H9 (cell line): ENCODE measurements around the gene SMCO3. TPM values are rescaled to one million over a fixed set of nuclear protein-coding genes. Genes with fewer than 3 reads are reported as not detected.
"Not testable (repeated sequence)": the region's sequence is repeated elsewhere in the genome, so short reads cannot be mapped to it uniquely, and the experiment has no call there.

Experiments used
- DNase-seq: peaks from one replicate; pipeline ENCODE4 v3.0.0-alpha.2; 2017
- H2AFZ ChIP-seq: one replicate; pipeline ENCODE4 v1.6.1; 2013; ENCODE audit warnings: mild to moderate bottlenecking, low read length, control low read depth, moderate library complexity
- H2AK5ac ChIP-seq: 2 replicates; pipeline ENCODE4 v1.6.1; 2013; ENCODE audit warnings: low read length, control low read depth, mixed read lengths; ENCODE audit not compliant: insufficient read length
- H2BK120ac ChIP-seq: one replicate; pipeline ENCODE4 v1.6.1; 2013; ENCODE audit warnings: low read depth, mild to moderate bottlenecking, low read length, control low read depth, inconsistent platforms; ENCODE audit not compliant: poor library complexity, severe bottlenecking
- H2BK12ac ChIP-seq: 2 replicates; pipeline ENCODE4 v1.6.1; 2013; ENCODE audit warnings: low read length, control low read depth, mixed read lengths, low read depth; ENCODE audit not compliant: insufficient read length
- H2BK15ac ChIP-seq: 2 replicates; pipeline ENCODE4 v1.6.1; 2013; ENCODE audit warnings: low read depth, low read length, control low read depth
- H2BK20ac ChIP-seq: one replicate; pipeline ENCODE4 v1.6.1; 2013; ENCODE audit warnings: low read depth, mild to moderate bottlenecking, low read length, control low read depth, inconsistent platforms; ENCODE audit not compliant: poor library complexity, severe bottlenecking
- H2BK5ac ChIP-seq: 2 replicates; pipeline ENCODE4 v1.6.1; 2013; ENCODE audit warnings: low read length, control low read depth, mixed read lengths; ENCODE audit not compliant: insufficient read length
- H3K14ac ChIP-seq: 2 replicates; pipeline ENCODE4 v1.6.1; 2013; ENCODE audit warnings: low read length, control low read depth; ENCODE audit not compliant: insufficient read depth
- H3K18ac ChIP-seq: 2 replicates; pipeline ENCODE4 v1.6.1; 2013; ENCODE audit warnings: low read depth, mild to moderate bottlenecking, mixed read lengths, low read length, control low read depth; ENCODE audit not compliant: insufficient read length
- H3K23ac ChIP-seq: 2 replicates; pipeline ENCODE4 v1.6.1; 2013; ENCODE audit warnings: low read length, control low read depth, mixed read lengths, low read depth; ENCODE audit not compliant: insufficient read length
- H3K23me2 ChIP-seq: 2 replicates; pipeline ENCODE4 v1.6.1; 2013; ENCODE audit warnings: low read depth, mild to moderate bottlenecking, mixed read lengths, low read length, control low read depth; ENCODE audit not compliant: insufficient read length, poor library complexity, severe bottlenecking
- H3K27ac ChIP-seq: 2 replicates; pipeline ENCODE4 v1.5.1; 2013; ENCODE audit warnings: low read length, control low read depth, mixed read lengths, low read depth; ENCODE audit not compliant: insufficient read length
- H3K27me3 ChIP-seq: 2 replicates; pipeline ENCODE4 v1.6.1; 2013; ENCODE audit warnings: low read length, control low read depth, inconsistent platforms; ENCODE audit not compliant: insufficient read depth
- H3K4ac ChIP-seq: 2 replicates; pipeline ENCODE4 v1.6.1; 2013; ENCODE audit warnings: low read depth, mild to moderate bottlenecking, control low read depth, inconsistent platforms, low read length, moderate library complexity
- H3K4me1 ChIP-seq: 2 replicates; pipeline ENCODE4 v1.6.1; 2013; ENCODE audit warnings: low read length, control low read depth, inconsistent platforms; ENCODE audit not compliant: insufficient read depth
- H3K4me2 ChIP-seq: 2 replicates; pipeline ENCODE4 v1.6.1; 2013; ENCODE audit warnings: low read length, control low read depth, mixed read lengths; ENCODE audit not compliant: insufficient read length, insufficient read depth
- H3K56ac ChIP-seq: 2 replicates; pipeline ENCODE4 v1.6.1; 2013; ENCODE audit warnings: low read depth, mild to moderate bottlenecking, mixed read lengths, low read length, control low read depth; ENCODE audit not compliant: insufficient read length
- H3K79me1 ChIP-seq: 2 replicates; pipeline ENCODE4 v1.6.1; 2013; ENCODE audit warnings: low read depth, mild to moderate bottlenecking, moderate library complexity, low read length, control low read depth, inconsistent platforms; ENCODE audit not compliant: insufficient read depth, poor library complexity, severe bottlenecking
- H3K79me2 ChIP-seq: 2 replicates; pipeline ENCODE4 v1.6.1; 2013; ENCODE audit warnings: low read length, control low read depth, inconsistent platforms; ENCODE audit not compliant: insufficient read depth
- H3K9ac ChIP-seq: 2 replicates; pipeline ENCODE4 v1.6.1; 2013; ENCODE audit warnings: low read length, control low read depth, mixed read lengths; ENCODE audit not compliant: insufficient read length; ENCODE audit errors: extremely low read depth
- H3K9me3 ChIP-seq: one replicate; pipeline ENCODE4 v1.6.1; 2013; ENCODE audit warnings: low read depth, low read length, inconsistent platforms; ENCODE audit not compliant: control insufficient read depth
- H3T11ph ChIP-seq: one replicate; pipeline ENCODE4 v1.6.1; 2013; ENCODE audit warnings: mild to moderate bottlenecking, low read length, control low read depth, inconsistent platforms
- H4K20me1 ChIP-seq: one replicate; pipeline ENCODE4 v1.6.1; 2013; ENCODE audit not compliant: control insufficient read depth, insufficient read length, insufficient read depth
- H4K5ac ChIP-seq: 2 replicates; pipeline ENCODE4 v1.6.1; 2013; ENCODE audit warnings: low read depth, mild to moderate bottlenecking, mixed read lengths, low read length, control low read depth; ENCODE audit not compliant: insufficient read length
- H4K8ac ChIP-seq: replicated peaks from 2 replicates; pipeline ENCODE4 v1.6.1; 2013; ENCODE audit warnings: low read length, control low read depth, mixed read lengths, low read depth; ENCODE audit not compliant: insufficient read length
- H4K91ac ChIP-seq: 2 replicates; pipeline ENCODE4 v1.6.1; 2013; ENCODE audit warnings: low read depth, mild to moderate bottlenecking, moderate library complexity, mixed read lengths, low read length, control low read depth; ENCODE audit not compliant: insufficient read length
- H3K27ac Mint-ChIP-seq, 3 experiments: 2 replicates in 2 of 3; 3 replicates in 1 of 3; pipeline ENCODE4 v1.8.0; 2020 to 2021; ENCODE audit warnings: mixed read lengths in 3 of 3, mild to moderate bottlenecking in 1 of 3, moderate library complexity in 1 of 3
- H3K27me3 Mint-ChIP-seq: 2 replicates; pipeline ENCODE4 v1.8.0; 2021; ENCODE audit warnings: low read depth, mild to moderate bottlenecking, moderate library complexity, mixed read lengths
- H3K36me3 Mint-ChIP-seq, 3 experiments: 2 replicates in 2 of 3; 3 replicates in 1 of 3; pipeline ENCODE4 v1.8.0; 2020 to 2021; ENCODE audit warnings: low read depth in 3 of 3, mixed read lengths in 3 of 3; ENCODE audit not compliant: insufficient read depth in 1 of 3
- H3K4me1 Mint-ChIP-seq, 2 experiments: 2 replicates each; pipeline ENCODE4 v1.8.0; 2020; ENCODE audit warnings: mixed read lengths in 2 of 2
- H3K4me3 Mint-ChIP-seq, 2 experiments: 2 replicates in 1 of 2; 3 replicates in 1 of 2; pipeline ENCODE4 v1.8.0; 2020 to 2021; ENCODE audit warnings: mild to moderate bottlenecking in 2 of 2, mixed read lengths in 2 of 2, moderate library complexity in 1 of 2
- H3K9me3 Mint-ChIP-seq, 2 experiments: 2 replicates in 1 of 2; 3 replicates in 1 of 2; pipeline ENCODE4 v1.8.0; 2020; ENCODE audit warnings: mild to moderate bottlenecking in 2 of 2, mixed read lengths in 2 of 2, moderate library complexity in 1 of 2
- CTCF ChIP-seq: fragments of 200-600 bp; sonication (generic); conservative IDR thresholded peaks from 3 replicates; pipeline ENCODE4 v1.8.0; 2021; ENCODE audit warnings: antibody characterized with exemption, mild to moderate bottlenecking
- WGBS: extraction: QIAGEN DNeasy Blood & Tissue Kit; methylation state at CpG from one replicate; pipeline ENCODE4 v1.1.7; 2013; ENCODE audit warnings: missing lambda C conversion rate, low lambda C conversion rate, mixed read lengths; ENCODE audit not compliant: insufficient read length; ENCODE audit errors: extremely low coverage; 5-methylcytosine and 5-hydroxymethylcytosine counted together
- total RNA-seq: library from RNA; stranded (reverse); gene quantifications from 2 replicates; pipeline ENCODE4 v1.2.1, GENCODE V29; 2021

Gene SMCO3
- total RNA-seq, 1 experiment from 2014 or later: not detected

GRCh38 chr12:14765398-14765797, 48.6 kb downstream of the SMCO3 start:
- DNase-seq: no peak

GRCh38 chr12:14759711-14760280, 54.2 kb downstream of the SMCO3 start:
- H3K36me3 Mint-ChIP-seq: peaks cover 24 to 25% (median 25%) of the 10 kb centered on the region in 3 experiments
- not testable (repeated sequence) for H3K4me2 ChIP-seq, H4K20me1 ChIP-seq, H2BK20ac ChIP-seq, H3K4ac ChIP-seq, H3K27me3 Mint-ChIP-seq, H2AK5ac ChIP-seq, H2BK120ac ChIP-seq, H2AFZ ChIP-seq, H2BK12ac ChIP-seq, H4K5ac ChIP-seq, DNase-seq, H4K8ac ChIP-seq, H3K18ac ChIP-seq, H3K23me2 ChIP-seq, H2BK15ac ChIP-seq, H3K56ac ChIP-seq, H3K4me3 Mint-ChIP-seq, H3K4me1 ChIP-seq, H3K79me1 ChIP-seq, H4K91ac ChIP-seq, H2BK5ac ChIP-seq, H3K14ac ChIP-seq, H3K27ac Mint-ChIP-seq, H3K23ac ChIP-seq, H3K9ac ChIP-seq, H3K79me2 ChIP-seq, H3K27ac ChIP-seq, H3K27me3 ChIP-seq, H3T11ph ChIP-seq, H3K9me3 ChIP-seq
- peaks cover 14 to 23% of the 10 kb centered on the region in 2 experiments; a peak in 4 of 5 replicates for H3K9me3 Mint-ChIP-seq
- peaks cover 5 to 12% of the 10 kb centered on the region in 2 experiments; a peak in 3 of 4 replicates for H3K4me1 Mint-ChIP-seq
- no CpG with 5 or more reads among the region's 6 CpGs for WGBS

More at GRCh38 chr12:14765398-14765797, 48.6 kb downstream of the SMCO3 start:
- Histone ChIP-seq H3K14ac (no peak overlapping the region), H3K4me2 (no peak overlapping the region), H2BK5ac (no peak overlapping the region), H2BK15ac (no peak overlapping the region), H3K79me2 (no peaks in the 10 kb centered on the region; the same call in 1 of the 2 replicates), H3K79me1 (no peaks in the 10 kb centered on the region), H4K20me1 (no peaks in the 10 kb centered on the region), H3K27me3 (no peaks in the 10 kb centered on the region), H4K8ac (no peak overlapping the region), H4K5ac (no peak overlapping the region), H3K23me2 (peaks cover 4% of the 10 kb centered on the region), H3T11ph (no peak overlapping the region), H2AK5ac (no peak overlapping the region), H4K91ac (no peak overlapping the region), H3K27ac (no peak overlapping the region), H3K4ac (no peak overlapping the region), H2BK20ac (no peak overlapping the region), H3K23ac (no peak overlapping the region), H2AFZ (no peak overlapping the region), H2BK120ac (no peak overlapping the region), H3K9ac (no peak overlapping the region), H3K56ac (no peak overlapping the region), H3K9me3 (no peaks in the 10 kb centered on the region), H2BK12ac (no peak overlapping the region), H3K18ac (no peak overlapping the region), H3K4me1 (no peaks in the 10 kb centered on the region)
- H3K36me3 Mint-ChIP-seq: peaks cover 33 to 48% (median 40%) of the 10 kb centered on the region in 3 experiments
- H3K4me3 Mint-ChIP-seq: no peak overlapping the region
- H3K27me3 Mint-ChIP-seq: peaks cover 5% of the 10 kb centered on the region; the same call in 1 of the 2 replicates
- H3K27ac Mint-ChIP-seq: no peak overlapping the region; a peak in 1 of 7 replicates
- peaks cover 12 to 15% of the 10 kb centered on the region in 2 experiments; a peak in 4 of 5 replicates for H3K9me3 Mint-ChIP-seq
- WGBS: no CpG with 5 or more reads among the region's 2 CpGs
- H3K4me1 Mint-ChIP-seq: peaks cover 7 to 16% of the 10 kb centered on the region in 2 experiments
- no peak for TF ChIP-seq CTCF
